ENCODE measurements around the gene NPFFR1.
"Not testable (repeated sequence)": the region's sequence is repeated elsewhere in the genome, so short reads cannot be mapped to it uniquely, and the experiment has no call there.

Gene NPFFR1

GRCh38 chr10:70284542-70285475 is 1.0 kb upstream of the NPFFR1 start:
- DNase-seq = no peak

- DNase-seq = no peak
Observed at GRCh38 chr10:70283071-70283444, 746 bp downstream of the NPFFR1 start.

- no peak for DNase-seq
Observed at GRCh38 chr10:70281609-70282008, 2.2 kb downstream of the NPFFR1 start.

DNA sequence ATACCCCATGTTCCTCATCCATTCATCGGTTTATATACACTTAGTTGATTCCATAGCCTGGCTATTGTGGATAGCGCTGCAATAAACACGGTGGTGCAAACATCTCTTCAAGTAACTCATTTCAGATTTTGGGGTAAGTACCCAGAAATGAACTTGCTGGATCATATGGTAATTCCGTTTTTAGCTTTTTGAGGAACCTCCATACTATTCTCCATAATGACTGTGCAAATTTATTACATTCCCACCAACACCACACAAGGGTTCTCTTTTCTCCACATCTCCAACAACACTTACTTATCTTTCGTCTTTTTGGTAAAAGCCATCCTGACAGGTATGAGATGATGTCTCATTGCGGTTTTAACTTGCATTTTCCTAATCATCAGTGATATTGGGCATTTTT is 3.7 kb downstream of the NPFFR1 start:
- no peak for DNase-seq

DNA sequence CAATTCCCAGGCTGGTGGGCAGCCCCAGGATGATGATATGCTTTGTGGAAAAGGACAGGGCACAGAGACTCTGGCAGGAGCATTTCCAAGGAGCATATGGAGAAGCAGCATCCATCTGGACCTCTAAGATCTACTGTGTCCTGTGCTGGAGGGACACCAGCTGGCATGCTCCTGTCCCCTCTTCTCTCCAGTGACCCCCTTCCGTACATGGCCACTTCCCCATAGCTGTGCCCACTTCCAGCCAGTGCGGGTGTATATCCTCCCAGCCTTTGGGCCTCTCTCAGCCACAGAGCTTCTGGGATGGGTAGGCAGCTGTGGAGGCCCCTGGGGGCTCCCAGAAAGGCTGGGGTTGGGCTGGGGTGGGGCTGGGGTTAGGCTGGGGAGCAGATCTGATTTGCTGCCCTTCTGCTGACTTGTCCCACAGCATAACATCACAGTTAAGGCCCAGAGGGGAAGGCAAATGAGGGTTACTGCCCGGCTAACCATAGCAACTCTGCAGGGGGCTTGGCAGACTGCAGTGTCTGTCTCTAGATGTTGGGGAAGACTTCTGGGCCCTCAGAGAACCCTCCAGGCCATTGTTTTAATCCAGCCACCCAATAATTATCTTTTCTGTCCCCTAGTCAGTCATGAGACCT is 6.3 kb downstream of the NPFFR1 start:
- DNase-seq = no peak

GRCh38 chr10:70274643-70275042 is 9.2 kb downstream of the NPFFR1 start:
- DNase-seq = no peak

GRCh38 chr10:70272925-70273316 is 10.9 kb downstream of the NPFFR1 start:
- DNase-seq = no peak

GRCh38 chr10:70271996-70272924 is 11.5 kb downstream of the NPFFR1 start:
- DNase-seq = no peak

GRCh38 chr10:70270952-70271351 is 12.9 kb downstream of the NPFFR1 start:
- no peak for DNase-seq

DNA sequence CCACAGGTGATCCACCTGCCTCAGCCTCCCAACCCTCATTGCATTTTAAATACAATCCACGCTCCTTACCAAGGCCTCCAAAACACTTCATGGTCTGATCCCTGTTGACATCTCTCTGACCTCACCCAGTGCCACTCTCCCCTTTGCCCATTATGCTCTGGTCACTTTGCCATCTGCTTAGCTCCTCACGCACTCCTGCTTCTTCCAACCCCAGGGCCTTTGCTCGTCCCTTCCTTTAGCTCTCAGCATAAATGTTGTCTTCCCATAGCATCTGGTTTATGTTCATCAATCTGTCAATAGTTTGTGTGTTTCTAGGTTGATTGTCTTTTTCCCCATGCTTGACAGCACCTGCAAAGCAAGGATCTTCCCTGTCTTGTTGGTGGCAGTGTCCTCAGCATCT is 14.1 kb downstream of the NPFFR1 start:
- no peak for DNase-seq

- no peak for DNase-seq
Observed at GRCh38 chr10:70268376-70268775, 15.4 kb downstream of the NPFFR1 start.

GRCh38 chr10:70267161-70267933 is 16.5 kb downstream of the NPFFR1 start:
- DNase-seq = no peak

GRCh38 chr10:70266701-70267100 is 17.1 kb downstream of the NPFFR1 start:
- no peak for DNase-seq

DNA sequence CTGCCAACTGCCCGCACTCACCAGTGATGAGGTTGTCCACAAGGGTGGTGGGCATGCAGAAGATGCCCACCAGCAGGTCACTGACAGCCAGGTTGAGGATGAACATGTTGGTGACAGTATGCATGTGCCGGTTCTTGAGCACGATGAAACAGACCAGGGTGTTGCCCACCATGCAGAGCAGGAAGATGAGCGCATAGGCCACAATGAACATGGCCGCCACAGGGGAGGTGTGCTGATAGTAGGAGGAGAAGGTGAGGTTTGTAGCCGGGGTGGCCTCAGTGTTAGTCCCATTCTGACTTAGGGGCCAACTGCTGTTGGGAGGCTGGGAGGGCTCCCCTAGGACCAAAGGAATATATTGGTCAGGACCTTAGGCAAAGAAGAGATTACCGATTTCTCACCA is 17.7 kb downstream of the NPFFR1 start:
- no peak for DNase-seq

DNA sequence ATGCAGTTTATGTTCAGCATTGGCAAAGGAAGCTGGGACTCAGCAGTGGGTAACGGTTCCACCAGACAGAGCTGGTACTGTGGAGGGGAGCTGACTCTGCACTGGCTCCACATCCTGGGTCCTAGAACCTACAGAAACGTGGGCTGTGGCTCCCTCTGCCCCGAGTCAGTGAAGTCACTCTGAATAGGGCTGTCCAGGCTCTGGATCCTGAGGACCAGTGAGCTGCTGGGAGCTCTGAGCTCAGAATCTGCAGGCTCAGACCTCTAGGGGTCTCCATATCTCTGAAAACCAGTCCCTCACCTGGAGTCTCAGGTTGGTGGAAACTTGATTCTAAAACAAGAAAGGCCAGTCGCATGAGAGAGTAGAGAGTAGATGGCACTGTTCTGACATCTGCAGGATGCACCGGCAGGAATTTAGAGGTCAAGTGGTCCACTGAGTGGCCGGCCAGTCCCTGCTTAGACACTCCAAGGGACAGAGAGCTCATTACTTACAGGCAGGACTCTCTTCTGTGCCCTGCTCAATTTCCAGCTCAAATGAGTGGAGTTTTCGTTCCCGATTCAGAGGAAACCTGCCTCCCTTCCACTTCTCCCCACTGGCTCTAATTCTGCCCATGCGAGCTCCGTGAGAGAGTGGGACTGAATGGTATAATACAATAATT is 18.6 kb downstream of the NPFFR1 start:
- DNase-seq = no peak

- DNase-seq = no peak
Observed at GRCh38 chr10:70260734-70261133, 23.1 kb downstream of the NPFFR1 start.

- no peak for DNase-seq
Observed at GRCh38 chr10:70260259-70260658, 23.5 kb downstream of the NPFFR1 start.

DNA sequence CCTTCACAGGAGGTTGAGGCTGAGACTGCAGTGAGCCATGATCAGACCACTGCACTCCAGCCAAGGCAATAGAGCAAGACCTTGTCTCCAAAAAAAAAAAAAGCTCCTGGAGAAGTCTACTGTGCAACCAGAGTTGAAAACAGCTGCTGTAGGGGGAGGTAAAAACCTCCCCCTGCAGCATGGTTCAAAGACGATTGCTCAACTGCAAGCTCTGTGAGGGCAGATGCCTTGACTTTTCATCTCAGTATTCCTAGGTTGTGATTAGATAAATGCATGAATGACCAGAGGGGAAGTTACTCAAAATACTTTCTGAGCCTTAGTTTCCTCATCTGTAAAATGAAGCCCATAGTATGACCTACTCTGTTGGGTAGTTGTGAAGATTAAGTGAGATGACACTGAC is 25.6 kb downstream of the NPFFR1 start:
- no peak for DNase-seq

- DNase-seq = not testable (repeated sequence)
Observed at GRCh38 chr10:70257816-70258215, 26.0 kb downstream of the NPFFR1 start.

- no peak for DNase-seq
Observed at GRCh38 chr10:70256463-70256862, 27.3 kb downstream of the NPFFR1 start.

DNA sequence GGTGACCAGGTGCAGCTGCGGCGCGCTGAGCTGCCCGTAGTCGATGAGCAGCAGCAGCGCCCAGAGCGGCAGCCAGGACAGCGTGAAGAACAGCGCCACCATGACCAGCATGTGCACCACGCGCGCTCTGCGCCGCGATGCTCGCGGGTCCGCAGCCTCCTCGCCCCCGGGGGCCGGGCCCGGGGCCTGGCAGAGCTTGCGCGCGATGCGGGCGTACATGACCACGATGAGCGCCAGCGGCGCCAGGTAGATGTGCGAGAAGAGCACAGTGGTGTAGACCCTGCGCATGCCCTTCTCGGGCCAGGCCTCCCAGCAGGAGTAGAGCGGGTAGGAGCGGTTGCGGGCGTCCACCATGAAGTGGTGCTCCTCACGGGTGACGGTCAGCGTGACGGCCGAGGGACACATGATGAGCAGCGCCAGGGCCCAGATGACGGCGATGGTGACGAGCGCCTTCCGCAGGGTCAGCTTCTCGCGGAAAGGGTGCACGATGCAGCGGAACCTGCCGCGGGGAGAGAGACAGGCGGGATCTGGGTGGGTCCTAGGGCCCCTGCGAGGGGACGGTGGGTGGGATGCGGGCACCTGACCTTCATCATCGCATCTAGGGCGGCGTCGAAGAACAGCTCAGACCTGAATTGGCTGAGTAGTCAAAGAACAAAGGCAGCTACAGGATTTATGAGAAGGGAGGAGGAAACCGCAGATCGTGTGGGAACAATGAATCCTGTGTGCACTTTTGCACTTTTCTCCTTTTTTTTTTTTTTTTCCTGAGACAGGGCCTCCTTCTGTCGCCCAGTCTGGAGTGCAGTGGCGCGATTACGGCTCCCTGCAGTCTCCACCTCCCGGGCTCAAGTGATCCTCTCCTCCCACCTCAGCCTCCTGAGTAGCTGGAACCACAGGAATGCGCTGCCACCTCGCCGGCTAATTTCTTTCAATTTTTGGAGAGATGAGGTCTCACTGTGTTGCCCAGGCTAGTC is 28.2 kb downstream of the NPFFR1 start:
- DNase-seq = no peak

Data from activated naive CD4-positive, alpha-beta T cell (primary cell).